Keratinocyte (primary cell): ENCODE measurements around the gene TTC39B. TPM values are rescaled to one million over a fixed set of nuclear protein-coding genes. Genes with fewer than 3 reads are reported as not detected.

Experiments used
- DNase-seq: peaks from one replicate; pipeline ENCODE4 v3.0.0-alpha.2; 2011; ENCODE audit warnings: low read depth, missing footprints, low spot score
- FAIRE-seq: peaks from 2 replicates; lab custom pipeline; 2011; peaks lifted over from hg19 to GRCh38; lab: Jason Lieb, UNC
- H2AFZ ChIP-seq: 2 replicates; pipeline ENCODE4 v1.6.0; 2012; ENCODE audit warnings: low read length, control low read depth, inconsistent platforms; ENCODE audit not compliant: control insufficient read depth
- H3K27ac ChIP-seq: 2 replicates; pipeline ENCODE4 v1.5.1; 2011; ENCODE audit warnings: low read length; ENCODE audit not compliant: control insufficient read depth, insufficient read depth
- H3K27me3 ChIP-seq: 3 replicates; pipeline ENCODE4 v1.6.0; 2011; ENCODE audit warnings: low read length; ENCODE audit not compliant: control insufficient read depth, insufficient read depth; ENCODE audit errors: extremely low read depth
- H3K36me3 ChIP-seq, 2 experiments: 2 replicates in 1 of 2; 3 replicates in 1 of 2; pipeline ENCODE4 v1.5.1; 2011; ENCODE audit warnings: low read length in 2 of 2, mild to moderate bottlenecking in 1 of 2; ENCODE audit not compliant: control insufficient read depth in 2 of 2, insufficient read depth in 2 of 2; ENCODE audit errors: extremely low read depth in 1 of 2
- H3K4me1 ChIP-seq: 3 replicates; pipeline ENCODE4 v1.5.1; 2011; ENCODE audit warnings: low read length; ENCODE audit not compliant: control insufficient read depth, insufficient read depth; ENCODE audit errors: extremely low read depth
- H3K4me2 ChIP-seq: 3 replicates; pipeline ENCODE4 v1.6.0; 2011; ENCODE audit warnings: low read depth, low read length; ENCODE audit not compliant: control insufficient read depth, insufficient read depth; ENCODE audit errors: extremely low read depth
- H3K4me3 ChIP-seq, 3 experiments: fragments of 200-600 bp in 1 of 3; sonication (generic) in 1 of 3; 2 replicates in 2 of 3; 3 replicates in 1 of 3; pipeline ENCODE4 v1.5.1; 2011 to 2016; ENCODE audit warnings: low read length in 3 of 3, mild to moderate bottlenecking in 3 of 3, control low read depth in 2 of 3, inconsistent platforms in 1 of 3, low read depth in 1 of 3, mixed read lengths in 1 of 3, mixed run types in 1 of 3, moderate library complexity in 1 of 3; ENCODE audit not compliant: control insufficient read depth in 2 of 3, insufficient read depth in 2 of 3; ENCODE audit errors: extremely low read depth in 1 of 3
- H3K79me2 ChIP-seq: 2 replicates; pipeline ENCODE4 v1.6.0; 2012; ENCODE audit warnings: low read length; ENCODE audit not compliant: control insufficient read depth, insufficient read depth
- H3K9ac ChIP-seq: 3 replicates; pipeline ENCODE4 v1.6.0; 2011; ENCODE audit warnings: low read length; ENCODE audit not compliant: control insufficient read depth, insufficient read depth; ENCODE audit errors: extremely low read depth
- H3K9me1 ChIP-seq: 3 replicates; pipeline ENCODE4 v1.6.0; 2011; ENCODE audit warnings: low read length; ENCODE audit not compliant: control insufficient read depth, insufficient read depth; ENCODE audit errors: extremely low read depth
- H3K9me3 ChIP-seq: 2 replicates; pipeline ENCODE4 v1.5.1; 2012; ENCODE audit warnings: low read depth, low read length; ENCODE audit not compliant: control insufficient read depth
- H4K20me1 ChIP-seq: 3 replicates; pipeline ENCODE4 v1.6.0; 2011; ENCODE audit warnings: low read length; ENCODE audit not compliant: control insufficient read depth, insufficient read depth; ENCODE audit errors: extremely low read depth
- EZH2 ChIP-seq: IDR thresholded peaks from one replicate; pipeline ENCODE4 v1.6.1; 2012; ENCODE audit warnings: inconsistent platforms, mild to moderate bottlenecking, low read length, moderate library complexity
- dilution Hi-C: fragments of 300-500 bp; cut with MboI; formaldehyde crosslinking; loops from one replicate; pipeline ENCODE4 v1.7.0; 2020; ENCODE audit warnings: low sequenced_read_pairs; ENCODE audit not compliant: extremely low pct_ligation_motif_present
- polyA plus RNA-seq, 5 experiments: library from polyadenylated mRNA; depleted of rRNA in 3 of 5; stranded (reverse) in 3 of 5; stranded (forward) in 1 of 5; unstranded in 1 of 5; fragments of >200 nt; gene quantifications; 1 replicate in 1 of 5; 2 replicates in 3 of 5; 3 replicates in 1 of 5; pipeline versions ENCODE4 v1.2.1 to v1.2.3, GENCODE V29; 2011 to 2012; ENCODE audit warnings: missing spikeins in 2 of 5, low read depth in 1 of 5, low replicate concordance in 1 of 5
- TF ChIP-seq, protein P1 (sequence below), 3 experiments: IDR thresholded peaks in 1 of 3; conservative IDR thresholded peaks in 1 of 3; optimal IDR thresholded peaks in 1 of 3; 2 replicates in 2 of 3; 3 replicates in 1 of 3; pipeline versions ENCODE3 to v1.5.1; 2011; ENCODE audit warnings: low read length in 3 of 3, mild to moderate bottlenecking in 3 of 3, moderate library complexity in 2 of 3, control low read depth in 1 of 3, inconsistent platforms in 1 of 3; ENCODE audit not compliant: insufficient read depth in 2 of 3; ENCODE audit errors: extremely low read depth in 1 of 3

The TTC39B gene
- polyA plus RNA-seq, 1 donor (not counting 4 experiments of a cell fraction or from before 2014, with no cell fraction given): 9.7 TPM

DNA sequence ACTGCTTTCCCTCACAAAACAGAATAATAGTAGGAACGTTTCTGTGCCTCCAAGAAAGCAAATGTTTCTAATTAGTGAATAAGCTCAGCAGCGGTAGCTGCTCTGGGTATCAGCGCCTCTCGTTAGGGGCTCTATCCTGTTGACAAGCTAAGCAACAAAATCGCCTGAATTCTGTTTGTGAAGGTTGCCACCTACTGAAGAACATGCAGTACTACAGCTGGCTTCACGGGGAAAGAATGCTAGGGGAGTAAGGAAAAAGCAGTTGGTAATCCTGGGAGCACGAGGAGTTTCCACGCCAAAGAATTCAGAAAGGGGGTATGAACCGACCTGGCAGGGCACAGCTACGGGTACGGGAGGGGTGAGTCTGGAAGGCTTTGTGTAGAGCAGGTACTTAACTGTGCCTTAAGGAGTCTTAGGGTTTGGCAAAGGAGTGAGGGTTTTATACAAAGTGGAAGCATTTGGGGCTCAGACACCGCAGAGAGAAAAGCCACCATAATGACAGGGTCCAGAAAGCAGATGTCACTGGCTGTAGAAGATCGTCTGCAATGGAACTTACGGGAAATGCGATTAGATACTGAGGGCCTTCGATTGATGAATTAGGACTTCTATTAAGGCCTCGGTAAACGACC, 171.7 kb downstream of the TTC39B start:
- Histone ChIP-seq H3K4me3 (no peak overlapping the region), H3K27ac (no peak overlapping the region)
- dilution Hi-C loops: no loop called here

DNA sequence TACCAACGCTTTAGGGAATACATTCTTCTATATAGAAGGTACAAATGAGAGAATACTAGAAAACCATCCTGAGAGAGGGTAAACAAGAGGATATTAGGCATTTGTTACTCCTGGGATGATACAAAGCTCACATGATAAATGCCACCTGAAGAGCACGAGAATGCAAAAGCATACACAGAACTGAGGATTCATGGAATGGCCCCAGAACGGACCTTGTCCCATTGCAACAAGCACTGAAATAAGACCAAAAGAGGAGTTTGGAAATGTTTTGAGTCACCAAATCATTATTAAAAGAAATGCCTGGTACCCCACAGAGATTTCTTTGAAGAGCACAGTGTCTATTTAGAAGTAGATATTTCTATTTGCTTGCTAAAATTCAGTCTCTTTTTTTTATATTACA, 173.5 kb downstream of the TTC39B start:
- FAIRE-seq (no peak), DNase-seq (no peak)
- Histone ChIP-seq H3K4me2 (no peak overlapping the region), H3K9me1 (no peaks in the 10 kb centered on the region), H3K4me1 (no peaks in the 10 kb centered on the region), H3K4me3 (no peak overlapping the region), H3K27me3 (no peaks in the 10 kb centered on the region), H4K20me1 (no peaks in the 10 kb centered on the region), H3K9ac (no peak overlapping the region), H3K27ac (no peak overlapping the region), H3K9me3 (no peaks in the 10 kb centered on the region), H3K36me3 (no peaks in the 10 kb centered on the region), H3K79me2 (no peaks in the 10 kb centered on the region), H2AFZ (no peak overlapping the region)
- dilution Hi-C loops: no loop called here
- no peak for TF ChIP-seq EZH2
- TF ChIP-seq, protein P1, sequence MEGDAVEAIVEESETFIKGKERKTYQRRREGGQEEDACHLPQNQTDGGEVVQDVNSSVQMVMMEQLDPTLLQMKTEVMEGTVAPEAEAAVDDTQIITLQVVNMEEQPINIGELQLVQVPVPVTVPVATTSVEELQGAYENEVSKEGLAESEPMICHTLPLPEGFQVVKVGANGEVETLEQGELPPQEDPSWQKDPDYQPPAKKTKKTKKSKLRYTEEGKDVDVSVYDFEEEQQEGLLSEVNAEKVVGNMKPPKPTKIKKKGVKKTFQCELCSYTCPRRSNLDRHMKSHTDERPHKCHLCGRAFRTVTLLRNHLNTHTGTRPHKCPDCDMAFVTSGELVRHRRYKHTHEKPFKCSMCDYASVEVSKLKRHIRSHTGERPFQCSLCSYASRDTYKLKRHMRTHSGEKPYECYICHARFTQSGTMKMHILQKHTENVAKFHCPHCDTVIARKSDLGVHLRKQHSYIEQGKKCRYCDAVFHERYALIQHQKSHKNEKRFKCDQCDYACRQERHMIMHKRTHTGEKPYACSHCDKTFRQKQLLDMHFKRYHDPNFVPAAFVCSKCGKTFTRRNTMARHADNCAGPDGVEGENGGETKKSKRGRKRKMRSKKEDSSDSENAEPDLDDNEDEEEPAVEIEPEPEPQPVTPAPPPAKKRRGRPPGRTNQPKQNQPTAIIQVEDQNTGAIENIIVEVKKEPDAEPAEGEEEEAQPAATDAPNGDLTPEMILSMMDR (optimal IDR thresholded peaks at IDR 0.05 in 1 of 3, IDR thresholded peaks at IDR 0.05 in 1 of 3, conservative IDR thresholded peaks at IDR 0.05 in 1 of 3; ENCODE audit: extremely low read depth in 1 of 3, insufficient read depth in 2 of 3, low read length in 3 of 3): no peak

More for the DNA sequence above, 171.7 kb downstream of the TTC39B start:
- Histone ChIP-seq H3K79me2 (no peaks in the 10 kb centered on the region), H2AFZ (peak overlapping the region; percentile 87), H3K9me3 (no peaks in the 10 kb centered on the region), H3K27me3 (no peaks in the 10 kb centered on the region), H3K4me1 (no peaks in the 10 kb centered on the region), H3K9ac (no peak overlapping the region), H3K36me3 (no peaks in the 10 kb centered on the region), H3K9me1 (no peaks in the 10 kb centered on the region), H3K4me2 (peak overlapping the region; percentile 76), H4K20me1 (no peaks in the 10 kb centered on the region)
- TF ChIP-seq, protein P1 (optimal IDR thresholded peaks at IDR 0.05 in 1 of 3, IDR thresholded peaks at IDR 0.05 in 1 of 3, conservative IDR thresholded peaks at IDR 0.05 in 1 of 3; ENCODE audit: extremely low read depth in 1 of 3, insufficient read depth in 2 of 3, low read length in 3 of 3): peak; percentile 83 to 89 (median 89)
- no peak for TF ChIP-seq EZH2
- DNase-seq (peak; percentile 25), FAIRE-seq (peak; percentile 96)
